HG02623 (cell line): ENCODE measurements around the gene CLIC5.
A peak's percentile ranks its signal among the peaks of the same experiment; 100 is the strongest.

Experiments
- ATAC-seq: cut with Tn5 transposase; IDR thresholded peaks from one replicate; pipeline ENCODE4 v1.9.1; 2021; ENCODE audit warnings: moderate library complexity; ENCODE audit not compliant: unreplicated experiment

Gene CLIC5

GRCh38 chr6:46000905-46001304, 14.8 kb downstream of the CLIC5 start:
- ATAC-seq = no peak

GRCh38 chr6:45998524-45998923, 17.1 kb downstream of the CLIC5 start:
- ATAC-seq = no peak

- no peak for ATAC-seq
These were observed 17.7 kb downstream of the CLIC5 start for GRCh38 chr6:45997875-45998506.

- ATAC-seq = no peak
These were observed 24.5 kb downstream of the CLIC5 start for GRCh38 chr6:45991189-45991588.

GRCh38 chr6:45990162-45990561, 25.5 kb downstream of the CLIC5 start:
- peak; percentile 50 for ATAC-seq

- ATAC-seq = no peak
These were observed 27.0 kb downstream of the CLIC5 start for GRCh38 chr6:45988635-45989034.

- no peak for ATAC-seq
These were observed 27.8 kb downstream of the CLIC5 start for GRCh38 chr6:45987856-45988255.

- no peak for ATAC-seq
These were observed 28.9 kb downstream of the CLIC5 start for GRCh38 chr6:45986746-45987274.

GRCh38 chr6:45984788-45985425, 30.8 kb downstream of the CLIC5 start:
- no peak for ATAC-seq

GRCh38 chr6:45984347-45984746, 31.3 kb downstream of the CLIC5 start:
- no peak for ATAC-seq

- no peak for ATAC-seq
These were observed 32.6 kb downstream of the CLIC5 start for GRCh38 chr6:45983062-45983461.

- ATAC-seq = no peak
These were observed 33.2 kb downstream of the CLIC5 start for GRCh38 chr6:45982280-45983036.

GRCh38 chr6:45981046-45981445, 34.6 kb downstream of the CLIC5 start:
- no peak for ATAC-seq

- ATAC-seq = no peak
These were observed 36.3 kb downstream of the CLIC5 start for GRCh38 chr6:45979311-45979710.

- ATAC-seq = no peak
These were observed 41.1 kb downstream of the CLIC5 start for GRCh38 chr6:45974596-45974995.

GRCh38 chr6:45972795-45973503, 42.7 kb downstream of the CLIC5 start:
- no peak for ATAC-seq

- ATAC-seq = no peak
These were observed 44.4 kb downstream of the CLIC5 start for GRCh38 chr6:45971287-45971686.

GRCh38 chr6:45970326-45970725, 45.3 kb downstream of the CLIC5 start:
- no peak for ATAC-seq

- no peak for ATAC-seq
These were observed 45.8 kb downstream of the CLIC5 start for GRCh38 chr6:45969883-45970282.

- ATAC-seq = no peak
These were observed 46.6 kb downstream of the CLIC5 start for GRCh38 chr6:45969026-45969425.

GRCh38 chr6:45967363-45967762, 48.3 kb downstream of the CLIC5 start:
- ATAC-seq = no peak
